Tibial artery (tissue), 4 donors: Measurements from ENCODE around the gene CDH26.

Experiments used
- DNase-seq, 2 donors: peaks; one replicate each; pipeline ENCODE4 v3.0.0-alpha.2; 2019
- H3K27ac ChIP-seq, 2 donors: fragments of 200-600 bp; sonication (generic) in 1 of 2; 1 replicate in 1 of 2; 2 replicates in 1 of 2; pipeline ENCODE4 v1.5.1; 2018 to 2019; ENCODE audit warnings: mild to moderate bottlenecking in 1 of 2
- H3K27me3 ChIP-seq, 2 donors: fragments of 200-600 bp; sonication (generic) in 1 of 2; one replicate each; pipeline versions ENCODE4 v1.5.1 to v1.6.0; 2016 to 2019
- H3K36me3 ChIP-seq, 3 donors: fragments of 200-600 bp; sonication (generic) in 2 of 3; one replicate each; pipeline ENCODE4 v1.5.1; 2016 to 2019; ENCODE audit warnings: mild to moderate bottlenecking in 2 of 3
- H3K4me1 ChIP-seq, 4 donors: fragments of 200-600 bp; sonication (generic) in 2 of 4; 1 replicate in 3 of 4; 2 replicates in 1 of 4; pipeline ENCODE4 v1.5.1; 2016 to 2019
- H3K4me3 ChIP-seq, 2 donors: fragments of 200-600 bp; sonication (generic) in 1 of 2; 1 replicate in 1 of 2; 2 replicates in 1 of 2; pipeline ENCODE4 v1.5.1; 2018 to 2019; ENCODE audit warnings: mild to moderate bottlenecking in 2 of 2
- H3K9me3 ChIP-seq, 3 donors: fragments of 200-600 bp; sonication (generic) in 1 of 3; one replicate each; pipeline ENCODE4 v1.5.1; 2016 to 2019
- intact Hi-C: fragments of 100-400 bp; cut with DNase I; formaldehyde crosslinking; loops from one replicate; pipeline ENCODE4 v1.15.0; 2023; ENCODE audit warnings: low total_unique reads
- TF ChIP-seq, protein P1 (sequence below), 2 experiments: fragments of 200-600 bp in 1 of 2; fragments of 450-650 bp in 1 of 2; IDR thresholded peaks; one replicate each; pipeline ENCODE4 v1.5.1; 2017 to 2019; ENCODE audit warnings: antibody characterized with exemption in 2 of 2, mild to moderate bottlenecking in 1 of 2, moderate library complexity in 1 of 2

Gene CDH26

DNA sequence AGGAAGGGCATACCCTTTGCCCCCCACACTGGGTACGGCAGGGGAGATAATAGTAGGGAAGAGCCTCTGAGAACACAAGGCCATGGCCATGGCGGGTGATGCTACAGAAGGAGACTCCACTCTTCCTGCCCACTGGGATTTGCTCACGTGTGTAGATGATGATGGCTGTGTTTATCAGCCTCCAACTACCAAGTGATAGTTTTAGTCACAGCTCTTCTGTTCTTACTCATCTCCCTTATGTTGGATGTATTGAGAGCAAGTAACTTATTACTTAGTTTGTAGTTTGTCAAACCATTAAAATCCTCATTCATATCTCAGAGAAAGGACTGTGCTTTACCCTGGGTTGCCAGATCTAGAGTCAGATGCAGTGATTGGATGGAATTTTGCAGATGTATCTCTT lies 66.0 kb downstream of the CDH26 start:
- no peak overlapping the region for H3K4me3 ChIP-seq
- intact Hi-C loops = no loop called here
- no peaks in the 10 kb centered on the region for H3K27me3 ChIP-seq
- no peak overlapping the region for H3K27ac ChIP-seq
- no peaks in the 10 kb centered on the region for H3K9me3 ChIP-seq
- TF ChIP-seq, protein P1, sequence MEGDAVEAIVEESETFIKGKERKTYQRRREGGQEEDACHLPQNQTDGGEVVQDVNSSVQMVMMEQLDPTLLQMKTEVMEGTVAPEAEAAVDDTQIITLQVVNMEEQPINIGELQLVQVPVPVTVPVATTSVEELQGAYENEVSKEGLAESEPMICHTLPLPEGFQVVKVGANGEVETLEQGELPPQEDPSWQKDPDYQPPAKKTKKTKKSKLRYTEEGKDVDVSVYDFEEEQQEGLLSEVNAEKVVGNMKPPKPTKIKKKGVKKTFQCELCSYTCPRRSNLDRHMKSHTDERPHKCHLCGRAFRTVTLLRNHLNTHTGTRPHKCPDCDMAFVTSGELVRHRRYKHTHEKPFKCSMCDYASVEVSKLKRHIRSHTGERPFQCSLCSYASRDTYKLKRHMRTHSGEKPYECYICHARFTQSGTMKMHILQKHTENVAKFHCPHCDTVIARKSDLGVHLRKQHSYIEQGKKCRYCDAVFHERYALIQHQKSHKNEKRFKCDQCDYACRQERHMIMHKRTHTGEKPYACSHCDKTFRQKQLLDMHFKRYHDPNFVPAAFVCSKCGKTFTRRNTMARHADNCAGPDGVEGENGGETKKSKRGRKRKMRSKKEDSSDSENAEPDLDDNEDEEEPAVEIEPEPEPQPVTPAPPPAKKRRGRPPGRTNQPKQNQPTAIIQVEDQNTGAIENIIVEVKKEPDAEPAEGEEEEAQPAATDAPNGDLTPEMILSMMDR (IDR thresholded peaks at IDR 0.05) = no peak
- H3K4me1 ChIP-seq = no peaks in the 10 kb centered on the region
- DNase-seq = no peak
- no peaks in the 10 kb centered on the region for H3K36me3 ChIP-seq

GRCh38 chr20:60024801-60025200 lies 66.6 kb downstream of the CDH26 start:
- H3K36me3 ChIP-seq = no peaks in the 10 kb centered on the region
- no peaks in the 10 kb centered on the region for H3K27me3 ChIP-seq
- intact Hi-C loops = no loop called here
- DNase-seq = no peak
- TF ChIP-seq, protein P1 (IDR thresholded peaks at IDR 0.05) = no peak
- no peak overlapping the region for H3K4me3 ChIP-seq
- H3K9me3 ChIP-seq = no peaks in the 10 kb centered on the region
- no peak overlapping the region for H3K27ac ChIP-seq
- H3K4me1 ChIP-seq = no peaks in the 10 kb centered on the region

- DNase-seq = no peak
- Histone ChIP-seq H3K4me3 (no peak overlapping the region), H3K4me1 (no peaks in the 10 kb centered on the region), H3K36me3 (no peaks in the 10 kb centered on the region), H3K27me3 (no peaks in the 10 kb centered on the region), H3K9me3 (no peaks in the 10 kb centered on the region), H3K27ac (no peak overlapping the region)
- TF ChIP-seq, protein P1 (IDR thresholded peaks at IDR 0.05) = no peak
- intact Hi-C loops = no loop called here
Measured at GRCh38 chr20:60026010-60026409, 67.8 kb downstream of the CDH26 start.

DNA sequence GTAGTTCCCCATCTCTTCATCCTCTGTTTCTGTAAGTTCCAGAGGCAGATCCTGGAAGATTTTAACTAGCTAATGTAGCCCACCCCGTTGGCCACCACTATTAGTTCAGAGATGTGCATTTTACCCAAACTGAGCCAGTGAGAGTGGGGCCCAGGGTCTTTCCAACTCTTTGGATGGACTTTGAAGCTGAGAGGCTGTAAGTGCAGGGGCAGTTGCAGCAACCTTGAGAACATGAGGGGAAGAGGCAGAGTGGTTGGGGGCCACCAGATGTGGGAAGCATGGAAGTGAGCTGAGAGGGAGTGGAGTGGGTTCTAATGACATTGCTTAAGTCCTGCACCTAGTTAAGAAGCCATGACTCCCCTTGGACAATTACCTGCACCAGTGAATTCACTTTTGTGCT lies 72.2 kb downstream of the CDH26 start:
- DNase-seq = no peak
- TF ChIP-seq, protein P1 (IDR thresholded peaks at IDR 0.05) = no peak
- Histone ChIP-seq H3K27me3 (no peaks in the 10 kb centered on the region), H3K36me3 (no peaks in the 10 kb centered on the region), H3K9me3 (no peaks in the 10 kb centered on the region), H3K4me1 (peaks cover 0 to 17% (median 9%) of the 10 kb centered on the region in 4 donors), H3K4me3 (no peak overlapping the region), H3K27ac (no peak overlapping the region)
- intact Hi-C loops = no loop called here

- DNase-seq = no peak
- TF ChIP-seq, protein P1 (IDR thresholded peaks at IDR 0.05) = no peak
- Histone ChIP-seq H3K27ac (no peak overlapping the region), H3K36me3 (no peaks in the 10 kb centered on the region), H3K4me1 (peaks cover 0 to 19% (median 9%) of the 10 kb centered on the region in 4 donors), H3K27me3 (no peaks in the 10 kb centered on the region), H3K9me3 (no peaks in the 10 kb centered on the region), H3K4me3 (no peak overlapping the region)
- intact Hi-C loops = no loop called here
Measured at GRCh38 chr20:60031107-60031506, 72.9 kb downstream of the CDH26 start.
